HG02885 (cell line): ENCODE results near the gene KCNIP3.
A peak's percentile ranks its signal among the peaks of the same experiment; 100 is the strongest.
"Not testable (repeated sequence)": the region's sequence is repeated elsewhere in the genome, so short reads cannot be mapped to it uniquely, and the experiment has no call there.

Source experiments
- ATAC-seq: cut with Tn5 transposase; IDR thresholded peaks from one replicate; pipeline ENCODE4 v1.9.1; 2021; ENCODE audit warnings: mild to moderate bottlenecking; ENCODE audit not compliant: unreplicated experiment, poor library complexity

Gene KCNIP3

GRCh38 chr2:95393901-95394300, 96.8 kb downstream of the KCNIP3 start:
- ATAC-seq = no peak

GRCh38 chr2:95399061-95399460, 101.9 kb downstream of the KCNIP3 start:
- no peak for ATAC-seq

- no peak for ATAC-seq
These were observed 104.3 kb downstream of the KCNIP3 start for GRCh38 chr2:95401480-95401879.

GRCh38 chr2:95402004-95402369, 104.8 kb downstream of the KCNIP3 start:
- ATAC-seq = peak; percentile 20

- ATAC-seq = peak; percentile 96
These were observed 105.4 kb downstream of the KCNIP3 start, which contains the start of gene FAHD2A for GRCh38 chr2:95402370-95403203. Gene FAHD2A (plus strand): TSS chr2:95402708. CDS start chr2:95405559, 2,851 bp downstream.

- ATAC-seq = peak; percentile 29
These were observed 106.1 kb downstream of the KCNIP3 start for GRCh38 chr2:95403204-95403721.

- ATAC-seq = not testable (repeated sequence)
These were observed 106.7 kb downstream of the KCNIP3 start for GRCh38 chr2:95403824-95404223.

- ATAC-seq = not testable (repeated sequence)
These were observed 107.5 kb downstream of the KCNIP3 start for GRCh38 chr2:95404676-95405075.

GRCh38 chr2:95411239-95411638, 114.1 kb downstream of the KCNIP3 start:
- not testable (repeated sequence) for ATAC-seq

- peak; percentile 88 for ATAC-seq
These were observed 117.0 kb downstream of the KCNIP3 start for GRCh38 chr2:95414015-95414594.

- ATAC-seq = not testable (repeated sequence)
These were observed 118.0 kb downstream of the KCNIP3 start for GRCh38 chr2:95415138-95415537.

GRCh38 chr2:95415561-95415960, 118.4 kb downstream of the KCNIP3 start:
- ATAC-seq = not testable (repeated sequence)

- ATAC-seq = not testable (repeated sequence)
These were observed 130.2 kb downstream of the KCNIP3 start for GRCh38 chr2:95427196-95427867.

GRCh38 chr2:95429748-95430467, 132.8 kb downstream of the KCNIP3 start:
- ATAC-seq = not testable (repeated sequence)

- ATAC-seq = not testable (repeated sequence)
These were observed 136.2 kb downstream of the KCNIP3 start for GRCh38 chr2:95433373-95433772.

- not testable (repeated sequence) for ATAC-seq
These were observed 136.8 kb downstream of the KCNIP3 start for GRCh38 chr2:95433973-95434372.

- ATAC-seq = not testable (repeated sequence)
These were observed 137.4 kb downstream of the KCNIP3 start for GRCh38 chr2:95434507-95435076.

GRCh38 chr2:95435162-95435871, 138.2 kb downstream of the KCNIP3 start:
- ATAC-seq = not testable (repeated sequence)
